HG02763 (cell line): Measurements from ENCODE around the gene SP2.

ENCODE experiments used
- ATAC-seq: cut with Tn5 transposase; IDR thresholded peaks from one replicate; pipeline ENCODE4 v1.9.1; 2021; ENCODE audit warnings: mild to moderate bottlenecking, moderate library complexity; ENCODE audit not compliant: unreplicated experiment

Gene SP2

DNA sequence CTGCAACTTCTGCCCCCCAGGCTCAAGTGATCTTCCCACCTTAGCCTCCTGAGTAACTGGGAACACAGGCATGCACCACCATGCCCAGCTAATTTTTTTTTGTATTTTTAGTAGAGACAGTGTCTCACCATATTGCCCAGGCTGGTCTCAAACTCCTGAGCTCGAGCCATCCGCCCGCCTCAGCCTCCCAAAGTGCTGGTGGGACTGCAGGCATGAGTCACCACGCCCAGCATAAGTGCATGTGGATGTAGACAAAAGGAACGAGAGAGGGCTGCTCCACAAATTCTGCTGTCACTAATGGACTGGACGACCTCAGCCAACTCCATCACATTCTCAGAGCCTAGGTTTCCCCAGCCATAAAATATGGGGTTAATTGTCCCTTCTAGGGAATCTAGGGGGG is 7.7 kb upstream of the SP2 start:
- no peak for ATAC-seq

DNA sequence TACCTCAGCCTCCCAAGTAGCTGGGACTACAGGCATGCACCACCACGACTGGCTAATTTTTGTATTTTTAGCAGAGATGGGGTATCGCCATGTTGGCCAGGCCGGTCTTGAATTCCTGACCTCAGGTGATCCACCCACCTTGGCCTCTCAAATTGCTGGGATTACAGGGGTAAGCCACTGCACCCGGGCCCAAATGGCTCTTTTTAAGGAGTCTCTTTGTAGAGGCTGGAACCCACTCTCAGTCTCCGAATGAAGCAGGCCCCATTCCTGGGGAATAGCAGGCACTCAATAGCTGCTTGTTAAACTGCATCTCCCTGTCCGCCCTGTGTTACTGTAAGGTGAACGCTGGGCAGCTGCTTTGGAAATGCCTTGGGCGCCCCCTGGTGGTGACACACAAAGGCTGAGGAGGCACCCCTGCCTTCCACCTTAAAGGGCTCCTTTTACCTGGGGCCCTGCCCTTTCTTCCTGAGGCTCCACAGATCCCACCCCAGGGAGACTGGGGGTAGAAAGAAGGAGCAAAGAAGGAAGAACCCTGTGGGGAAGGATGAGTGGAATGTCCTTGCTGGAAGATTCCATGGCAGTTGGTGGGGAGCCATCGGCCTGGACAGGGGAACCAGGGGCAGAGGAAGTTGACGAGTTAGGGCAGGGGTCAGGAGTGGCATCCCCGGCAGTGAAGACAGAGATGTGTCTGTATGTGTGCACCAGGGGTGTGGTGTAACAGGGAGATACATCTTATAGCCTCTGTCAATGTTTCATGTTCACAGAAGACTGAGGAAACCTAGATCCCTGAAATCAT is 6.1 kb upstream of the SP2 start:
- no peak for ATAC-seq

DNA sequence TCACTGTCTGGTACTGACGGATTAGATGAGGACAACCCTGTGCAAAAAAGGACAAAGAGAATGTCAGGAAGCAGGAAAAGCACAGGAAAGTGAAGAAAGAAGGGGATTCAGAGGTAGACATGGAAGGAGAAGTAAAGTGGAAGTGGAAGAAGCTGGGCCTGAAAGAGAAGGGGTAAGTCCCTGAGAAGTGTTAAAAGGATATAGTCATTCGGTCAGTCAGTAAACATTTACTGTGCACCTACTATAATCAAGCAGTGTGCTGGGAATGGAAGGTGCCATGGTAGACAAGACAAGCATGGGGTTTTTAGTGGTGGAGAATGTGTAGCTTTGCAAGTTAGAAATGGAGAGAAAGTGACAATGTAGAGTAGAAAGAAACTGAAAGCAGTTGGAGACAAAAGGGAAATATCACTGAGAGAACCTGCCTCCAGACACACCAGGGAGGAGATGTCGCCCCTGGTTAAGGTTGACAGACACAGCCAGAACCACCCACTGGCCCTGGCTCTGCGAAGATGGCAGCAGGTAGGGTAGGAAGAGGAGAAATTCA is 4.4 kb upstream of the SP2 start:
- ATAC-seq, result no peak

DNA sequence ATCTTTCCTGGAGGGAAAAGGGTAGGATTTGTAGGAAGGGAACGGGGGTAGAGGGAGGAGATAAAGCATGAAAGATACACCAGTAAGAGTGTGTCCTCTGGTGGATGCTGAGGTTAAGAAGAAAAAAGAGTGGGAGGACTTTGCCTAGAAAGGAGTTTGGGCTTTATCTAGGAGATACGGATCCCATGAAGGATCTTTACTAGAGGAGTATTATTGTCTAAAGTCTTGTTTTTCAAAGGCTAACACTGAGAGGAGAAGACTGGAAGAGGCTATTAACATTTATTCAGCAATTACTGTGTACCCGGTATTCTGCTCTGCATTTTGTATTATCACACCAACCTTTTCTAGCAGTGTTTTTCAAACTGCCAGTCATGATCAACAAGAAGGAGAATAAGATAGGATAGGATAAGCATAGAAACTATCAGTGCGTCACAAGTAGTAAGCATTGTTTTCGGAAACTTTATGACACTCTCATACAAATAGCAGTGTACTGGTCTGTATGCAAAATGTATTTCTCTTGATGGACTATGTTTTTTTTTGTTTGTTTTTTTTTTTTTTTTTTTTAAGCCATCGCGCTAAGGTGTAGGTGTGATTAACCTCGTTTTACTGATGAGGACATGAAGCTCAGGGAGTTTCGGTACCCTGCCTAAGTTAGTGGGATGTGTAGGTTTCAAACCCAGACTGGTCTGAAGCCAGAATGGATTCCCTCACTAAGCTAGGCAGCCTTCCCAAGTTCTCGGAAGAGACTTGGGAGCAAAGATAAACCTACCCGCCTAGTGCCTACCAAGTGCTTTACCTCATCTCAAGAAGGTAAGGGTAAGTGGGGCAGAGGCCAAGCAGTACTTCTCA is 1.3 kb upstream of the SP2 start:
- no peak for ATAC-seq

DNA sequence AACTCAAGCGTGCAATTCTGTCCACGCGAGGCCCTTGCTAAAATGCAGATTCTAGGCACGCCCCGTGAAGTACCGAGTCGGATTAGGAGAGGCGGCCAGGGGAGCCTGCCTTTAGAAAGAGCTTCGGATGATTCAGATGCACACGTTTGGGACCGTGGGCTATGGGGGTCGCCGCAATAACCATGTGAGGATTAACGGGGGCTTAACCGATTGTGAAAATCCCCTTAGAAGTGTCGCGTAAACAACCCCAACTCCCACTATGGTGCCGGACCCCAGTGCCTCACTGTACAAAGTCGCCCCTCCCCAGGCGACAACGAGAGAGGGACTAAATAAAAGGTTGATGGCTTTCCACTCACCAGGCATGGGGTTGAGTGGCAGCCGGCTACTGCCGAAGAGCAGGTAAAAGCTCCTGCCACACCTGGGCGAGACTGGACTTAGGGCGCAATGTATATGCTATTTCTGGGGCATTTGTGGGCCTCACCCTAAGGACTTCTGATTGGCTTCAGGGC is 635 bp upstream of the SP2 start:
- no peak for ATAC-seq

DNA sequence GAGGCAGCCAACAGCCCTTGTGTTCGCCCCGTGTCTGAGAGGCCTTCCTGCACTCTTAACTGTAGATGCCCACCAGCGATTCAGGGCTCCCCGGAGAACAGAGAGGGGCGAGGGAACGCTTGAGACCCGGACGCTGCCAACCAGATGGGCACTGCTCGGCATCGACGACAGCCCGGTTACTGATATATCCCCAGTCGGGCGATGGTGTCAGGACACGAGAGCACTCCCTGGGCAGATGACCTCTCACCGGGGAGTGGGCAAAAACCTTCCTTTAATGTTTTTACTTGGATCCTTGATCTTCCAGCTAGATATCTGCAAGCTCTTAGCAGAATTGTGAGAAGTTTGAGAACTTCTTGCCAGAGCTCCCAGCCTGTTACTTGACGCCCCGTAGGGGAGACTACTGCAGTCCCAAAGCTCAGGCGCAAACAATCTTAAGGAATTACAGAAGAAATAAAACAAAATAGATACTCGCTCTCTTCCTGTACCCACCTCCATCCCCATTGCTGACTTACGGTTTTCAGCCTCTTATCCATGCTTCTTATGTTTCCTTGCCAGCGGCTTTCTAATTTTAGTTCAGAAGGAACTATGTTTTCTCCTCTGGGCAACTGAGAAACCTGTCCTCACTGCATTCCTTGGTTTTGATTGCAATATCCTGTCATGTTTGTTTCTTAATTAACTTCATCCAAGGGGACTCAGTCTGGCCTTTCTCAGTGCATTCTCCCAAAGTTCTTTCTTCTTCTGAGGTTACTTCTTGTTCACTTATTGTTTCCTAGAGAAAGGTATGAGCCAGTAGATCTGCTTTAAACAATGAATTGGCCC is 845 bp downstream of the SP2 start:
- no peak for ATAC-seq

DNA sequence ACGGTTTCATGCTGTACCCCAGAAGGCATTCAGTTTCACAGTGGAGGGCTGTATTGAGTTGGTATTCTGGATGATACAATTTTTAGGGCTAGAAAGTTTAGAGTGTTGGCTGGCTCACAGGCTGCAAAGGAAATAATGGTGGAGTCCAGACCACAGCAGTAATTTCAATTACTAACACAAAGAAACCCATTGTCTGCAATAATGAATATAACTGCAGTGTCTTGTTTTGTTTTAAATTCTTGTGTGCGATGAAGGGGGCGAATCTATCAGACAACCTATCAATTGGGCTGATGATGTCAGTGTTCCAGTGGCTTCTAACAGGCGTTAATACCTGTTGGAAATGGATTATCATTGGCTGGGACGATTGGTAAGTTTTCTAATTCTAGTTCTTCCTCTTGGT is 1.5 kb downstream of the SP2 start:
- ATAC-seq, result no peak

DNA sequence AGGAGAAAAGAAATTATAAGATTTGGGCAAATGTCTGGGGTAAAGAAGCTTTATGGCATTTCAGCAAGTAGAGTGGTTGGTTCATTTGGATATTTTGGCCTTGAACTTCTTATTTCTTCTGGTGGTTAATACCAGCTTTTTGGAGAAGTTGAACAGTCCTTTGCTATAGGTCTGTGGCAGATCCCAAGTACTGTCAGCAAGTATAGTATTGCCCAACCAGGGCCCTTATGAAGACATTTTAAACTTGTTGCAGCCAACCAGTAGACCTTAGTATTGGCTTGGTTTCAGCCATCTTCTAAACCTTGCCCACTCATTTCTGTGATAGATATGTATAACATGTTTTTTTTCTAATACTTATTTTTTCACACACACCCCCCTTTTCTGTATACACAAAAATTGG is 2.2 kb downstream of the SP2 start:
- no peak for ATAC-seq

DNA sequence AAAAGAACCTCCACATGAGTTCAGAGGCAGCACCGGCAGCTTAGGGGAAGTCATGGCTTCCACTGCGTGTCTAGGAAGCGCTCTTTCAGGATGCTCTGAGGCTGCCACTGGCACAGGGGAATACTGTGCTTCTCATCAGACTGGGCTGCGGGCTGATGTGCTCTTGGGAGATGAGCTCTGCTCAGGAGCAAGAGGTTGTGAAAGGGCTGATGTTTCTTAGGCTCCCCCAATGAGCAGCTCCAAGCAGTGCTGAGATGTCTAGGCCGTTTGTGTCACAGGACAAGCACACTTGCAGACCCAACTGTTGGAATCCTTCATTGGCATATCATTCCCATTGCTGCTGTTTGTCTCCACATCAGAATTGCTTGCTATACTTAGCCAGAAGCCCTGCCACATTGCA is 3.6 kb downstream of the SP2 start:
- ATAC-seq, result no peak

DNA sequence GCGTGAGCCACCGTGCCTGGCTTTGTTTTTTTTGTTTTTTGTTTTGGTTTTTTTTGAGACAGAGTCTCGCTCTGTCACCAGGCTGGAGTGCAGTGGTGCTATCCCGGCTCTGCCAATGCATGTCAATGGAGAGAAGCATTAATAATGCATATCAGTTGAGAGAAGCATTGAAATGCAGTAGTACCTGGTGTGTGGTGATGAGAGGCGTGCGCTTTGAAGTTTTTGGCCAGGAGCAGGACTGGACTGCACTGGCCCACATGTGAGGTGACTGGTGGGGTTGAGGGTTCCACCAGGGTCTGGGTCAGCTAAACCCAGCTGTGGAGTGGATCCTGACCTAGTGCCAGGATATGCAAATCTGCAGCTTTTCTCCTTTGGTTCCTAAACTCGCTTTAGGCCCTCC is 5.4 kb downstream of the SP2 start:
- no peak for ATAC-seq

DNA sequence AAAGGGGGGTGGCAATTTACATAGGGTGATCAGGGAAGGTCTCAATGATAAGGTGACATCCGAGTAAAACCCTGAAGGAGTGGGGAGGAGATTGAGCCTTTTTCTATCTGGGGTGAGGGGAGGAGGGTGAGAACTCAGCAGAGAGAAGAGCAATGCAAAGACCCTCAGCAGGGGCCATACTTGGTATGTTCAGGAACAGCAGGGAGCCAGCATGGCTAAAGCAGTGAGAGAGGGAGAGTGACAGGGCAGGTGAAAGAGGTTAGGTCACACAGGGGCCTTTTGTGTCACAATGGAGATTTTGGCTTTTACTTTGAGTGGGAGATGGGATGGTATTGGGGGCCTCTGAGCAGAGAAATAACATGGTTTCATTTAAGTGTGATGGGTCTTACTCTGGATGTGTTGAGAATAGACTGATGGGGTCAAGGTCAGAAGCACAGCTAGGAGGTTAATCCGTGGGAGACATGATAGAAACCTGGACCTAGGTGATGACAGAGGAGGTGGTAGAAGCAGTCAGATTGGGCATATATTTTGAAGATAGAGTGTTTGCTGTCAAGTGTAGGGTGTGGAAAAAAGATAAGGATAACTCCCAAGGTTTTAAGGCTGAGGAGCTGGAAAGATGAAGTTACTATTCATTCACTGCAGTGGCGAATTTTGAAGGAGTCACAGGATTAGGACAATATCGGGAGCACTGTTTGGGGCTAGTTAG is 6.2 kb downstream of the SP2 start:
- no peak for ATAC-seq

DNA sequence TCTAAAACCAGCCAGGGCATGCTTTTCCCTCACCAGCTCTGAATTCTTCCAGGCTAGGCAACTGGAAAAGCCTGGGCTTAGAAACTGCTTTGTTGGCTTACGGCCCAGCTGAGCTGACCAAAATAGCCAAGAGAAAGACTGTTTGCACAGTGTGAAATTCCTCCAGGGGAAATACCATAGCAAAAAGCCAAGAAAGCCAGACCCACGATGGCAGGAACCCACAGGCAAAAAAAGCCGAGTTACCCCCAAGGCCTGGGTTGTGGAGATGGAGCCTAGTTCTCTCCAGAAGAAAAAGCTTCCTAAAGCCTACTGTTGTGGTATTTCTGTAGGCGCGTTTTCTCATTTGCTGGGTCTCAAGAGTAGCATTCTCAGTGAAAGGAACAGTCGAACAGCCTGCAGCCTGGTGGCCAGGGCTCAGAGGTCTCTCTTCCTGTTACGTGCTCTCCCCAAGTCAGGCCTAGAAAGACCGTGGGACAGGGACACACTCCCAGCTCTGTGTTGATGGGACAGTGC is 9.2 kb downstream of the SP2 start:
- ATAC-seq, result no peak

DNA sequence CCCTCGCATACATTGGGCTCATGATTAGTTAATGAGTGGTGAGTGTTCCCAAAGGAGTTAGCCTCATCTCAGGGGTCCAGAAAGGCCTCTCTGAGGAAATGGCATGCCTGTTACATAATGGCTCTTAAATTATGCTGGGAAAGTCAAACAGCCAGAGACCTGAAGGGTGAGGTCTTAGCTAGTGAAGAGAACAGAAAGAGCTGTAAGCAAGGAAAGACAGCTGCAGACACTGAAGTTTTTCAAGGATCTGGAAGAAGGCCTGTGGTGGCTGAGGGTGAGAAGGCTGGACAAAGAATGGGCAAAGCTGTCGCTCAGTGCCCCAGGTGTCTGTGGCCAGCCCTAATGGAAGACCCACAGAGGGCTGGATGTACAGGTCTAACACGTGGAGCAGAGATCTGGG is 10.4 kb downstream of the SP2 start:
- ATAC-seq, result no peak

DNA sequence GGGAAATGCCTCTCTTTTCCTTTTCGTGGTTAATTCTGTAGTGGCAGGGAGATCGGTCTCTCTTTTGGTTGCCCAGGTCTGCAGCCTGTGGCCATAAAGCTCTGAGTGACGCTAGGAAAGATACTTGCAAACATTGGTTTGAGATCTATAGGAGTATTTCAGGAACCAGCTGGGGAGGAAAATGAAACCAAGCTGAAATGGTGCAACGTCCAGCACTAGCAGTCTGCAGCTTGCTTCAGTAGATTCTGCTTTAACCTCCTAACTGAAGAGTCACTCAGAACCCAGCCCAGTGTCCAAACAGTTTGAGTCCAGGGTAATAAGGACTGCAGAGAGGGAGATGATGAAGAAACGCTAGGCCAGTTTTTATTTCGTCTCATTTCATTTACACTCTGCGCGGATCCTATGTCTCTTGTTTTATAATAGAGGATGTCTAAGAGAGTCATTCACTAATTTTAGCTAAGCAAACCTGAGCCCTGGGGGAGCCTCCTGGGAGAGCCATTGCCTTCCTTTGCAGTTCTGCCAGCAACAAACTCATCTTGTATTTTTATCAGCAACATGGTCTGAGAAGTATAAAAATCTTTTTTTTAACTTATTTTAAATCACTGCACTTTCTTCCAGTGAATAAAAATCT is 12.0 kb downstream of the SP2 start:
- no peak for ATAC-seq

DNA sequence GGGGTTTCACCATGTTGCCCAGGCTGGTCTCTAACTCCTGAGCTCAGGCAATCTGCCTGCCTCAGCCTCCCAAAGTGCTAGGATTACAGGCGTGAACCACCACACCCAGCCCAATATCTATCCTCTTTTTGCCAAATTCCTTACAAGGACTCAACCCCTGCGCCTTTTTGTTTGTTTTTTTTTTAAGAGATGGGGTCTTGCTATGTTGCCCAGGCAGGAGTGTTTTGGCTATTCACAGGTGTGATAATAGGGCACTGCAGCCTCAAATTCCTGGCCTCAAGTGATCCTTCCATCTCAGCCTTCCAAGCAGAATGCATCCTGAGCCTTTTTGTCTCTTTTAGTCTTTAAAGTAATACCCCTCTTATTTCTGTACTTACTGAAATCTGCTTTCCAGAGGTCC is 17.0 kb downstream of the SP2 start:
- ATAC-seq, result no peak

DNA sequence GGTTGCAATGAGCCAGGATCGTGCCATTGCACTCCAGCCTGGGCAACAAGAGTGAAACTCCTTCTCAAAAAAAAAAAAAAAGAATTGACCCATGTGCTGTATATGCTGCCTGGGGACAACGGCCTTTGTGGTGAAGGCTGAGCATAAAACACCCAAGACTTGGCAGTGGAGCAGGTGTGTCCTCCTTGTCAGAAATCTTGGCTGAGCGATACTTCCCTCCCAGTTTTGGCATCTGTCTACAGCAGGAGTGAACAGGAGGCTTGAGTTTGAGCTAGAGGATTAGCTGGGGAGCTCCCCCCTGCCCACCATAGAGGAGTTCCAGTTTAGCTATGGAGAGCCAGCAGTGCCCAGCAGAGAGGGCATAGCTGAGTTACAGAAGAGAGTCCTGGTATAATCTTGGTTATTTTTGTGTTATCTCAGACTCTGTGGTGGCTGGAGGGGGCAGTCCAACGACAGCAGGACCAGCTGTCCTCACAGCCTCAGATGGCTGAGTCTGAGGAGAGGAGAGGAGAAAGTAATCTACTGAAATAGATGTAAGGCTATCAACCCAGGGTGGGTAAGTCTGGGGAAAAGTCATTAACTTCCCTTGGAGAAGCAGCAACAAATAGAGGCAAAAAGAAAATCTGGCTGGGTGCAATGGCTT is 18.4 kb downstream of the SP2 start:
- no peak for ATAC-seq

DNA sequence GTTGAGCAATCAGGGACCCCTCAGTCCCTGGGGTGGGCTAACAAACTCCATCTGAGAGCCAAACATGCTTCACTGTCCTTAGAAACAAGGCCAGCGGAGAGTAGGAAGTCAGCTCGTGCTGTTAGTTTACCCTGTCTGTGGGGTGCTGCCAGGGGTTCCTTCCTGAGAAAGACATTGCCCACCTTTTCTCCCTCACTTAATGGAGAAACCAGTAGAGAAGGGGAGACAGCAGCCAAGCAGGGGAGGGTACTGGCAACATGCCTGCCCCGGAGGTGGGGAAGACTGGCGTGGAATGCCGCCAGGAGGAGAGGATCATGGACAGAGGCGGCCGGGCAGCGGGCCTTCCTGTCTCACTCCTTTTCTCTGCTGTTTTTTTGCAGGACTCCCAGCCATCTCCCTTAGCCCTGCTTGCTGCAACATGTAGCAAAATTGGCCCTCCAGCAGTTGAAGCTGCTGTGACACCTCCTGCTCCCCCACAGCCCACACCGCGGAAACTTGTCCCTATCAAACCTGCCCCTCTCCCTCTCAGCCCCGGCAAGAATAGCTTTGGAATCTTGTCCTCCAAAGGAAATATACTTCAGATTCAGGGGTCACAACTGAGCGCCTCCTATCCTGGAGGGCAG is 19.9 kb downstream of the SP2 start:
- no peak for ATAC-seq

DNA sequence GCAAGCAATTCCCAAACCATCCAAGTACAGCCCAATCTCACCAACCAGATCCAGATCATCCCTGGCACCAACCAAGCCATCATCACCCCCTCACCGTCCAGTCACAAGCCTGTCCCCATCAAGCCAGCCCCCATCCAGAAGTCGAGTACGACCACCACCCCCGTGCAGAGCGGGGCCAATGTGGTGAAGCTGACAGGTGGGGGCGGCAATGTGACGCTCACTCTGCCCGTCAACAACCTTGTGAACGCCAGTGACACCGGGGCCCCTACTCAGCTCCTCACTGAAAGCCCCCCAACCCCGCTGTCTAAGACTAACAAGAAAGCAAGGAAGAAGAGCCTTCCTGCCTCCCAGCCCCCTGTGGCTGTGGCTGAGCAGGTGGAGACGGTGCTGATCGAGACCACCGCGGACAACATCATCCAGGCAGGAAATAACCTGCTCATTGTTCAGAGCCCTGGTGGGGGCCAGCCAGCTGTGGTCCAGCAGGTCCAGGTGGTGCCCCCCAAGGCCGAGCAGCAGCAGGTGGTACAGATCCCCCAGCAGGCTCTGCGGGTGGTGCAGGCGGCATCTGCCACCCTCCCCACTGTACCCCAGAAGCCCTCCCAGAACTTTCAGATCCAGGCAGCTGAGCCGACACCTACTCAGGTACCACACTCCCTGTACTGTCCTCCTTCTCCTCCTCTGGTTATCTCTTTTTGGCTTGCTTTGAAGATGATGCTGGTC is 20.6 kb downstream of the SP2 start:
- no peak for ATAC-seq
